Measurements from ENCODE around the gene ABHD1.

- TF ChIP-seq CTCF (conservative IDR thresholded peaks at IDR 0.05) (no peak), ZFX (IDR thresholded peaks at IDR 0.05) (no peak)
These were observed 47.8 kb downstream of the ABHD1 start for GRCh38 chr2:27171351-27171848.
